Measurements from ENCODE around the gene C22orf31.
"Not testable (repeated sequence)": the region's sequence is repeated elsewhere in the genome, so short reads cannot be mapped to it uniquely, and the experiment has no call there.

Gene C22orf31

DNA sequence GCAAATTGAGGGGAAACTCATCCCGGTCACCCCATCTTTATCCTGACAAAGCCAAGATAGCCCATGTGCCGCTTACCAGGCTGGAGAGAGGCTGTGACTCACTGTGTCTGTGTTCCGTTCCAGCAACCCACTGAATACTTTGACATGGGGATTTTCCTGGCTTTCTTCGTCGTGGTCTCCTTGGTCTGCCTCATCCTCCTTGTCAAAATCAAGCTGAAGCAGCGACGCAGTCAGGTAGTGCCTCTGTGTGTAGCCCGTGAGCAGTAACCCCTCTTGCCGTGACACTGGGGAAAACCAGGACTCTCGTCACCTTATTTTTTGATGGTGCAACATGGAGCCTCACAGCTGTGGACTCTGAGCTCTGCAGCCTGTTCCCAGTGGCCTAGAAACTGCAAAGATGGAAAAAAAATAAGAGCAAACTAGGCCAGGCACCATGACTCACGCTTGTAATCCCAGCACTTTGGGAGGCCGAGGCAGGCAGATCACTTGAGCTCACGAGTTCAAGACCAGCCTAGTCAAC is 16.9 kb downstream of the C22orf31 start:
- no peak for DNase-seq
- peaks cover 0 to 35% (median 12%) of the 10 kb centered on the region in 4 experiments for H3K36me3 ChIP-seq (ENCODE audit: control insufficient read depth in 4 of 4, insufficient read depth in 4 of 4, low read length in 3 of 4)
- H3K27me3 ChIP-seq (replicated peaks in 2 of 5; ENCODE audit: control insufficient read depth in 4 of 5, insufficient read depth in 5 of 5, low read length in 4 of 5), result no peaks in the 10 kb centered on the region
- H3K4me1 ChIP-seq (ENCODE audit: control extremely low read depth in 1 of 4, control insufficient read depth in 4 of 4, insufficient read depth in 4 of 4, low read length in 3 of 4), result peaks cover 4 to 14% (median 13%) of the 10 kb centered on the region in 4 experiments
- no peak overlapping the region for H3K27ac ChIP-seq (ENCODE audit: insufficient read depth in 1 of 2, low read depth in 1 of 2, low read length in 2 of 2, poor library complexity in 1 of 2, severe bottlenecking in 2 of 2)
- WGBS (ENCODE audit: insufficient coverage), result 97% methylated on average over 13 of the region's 13 CpGs
- no peak overlapping the region for H3K4me3 ChIP-seq (ENCODE audit: control insufficient read depth in 1 of 7, extremely low read depth in 1 of 7, insufficient read depth in 4 of 7, low read depth in 2 of 7, low read length in 6 of 7)
- ChIA-PET CTCF (interaction anchor here (0.6 to 1.5 kb wide), 3 partner anchors 187 to 444 kb away, joined by 3 read pairs; no protein-coding TSS in a partner anchor), POLR2A (no interaction called here)
- no peaks in the 10 kb centered on the region for H3K9me3 ChIP-seq (ENCODE audit: control extremely low read depth in 1 of 5, control insufficient read depth in 4 of 5, insufficient read depth in 2 of 5, low read depth in 1 of 5, low read length in 4 of 5)

GRCh38 chr22:29043906-29044575 is 17.6 kb downstream of the C22orf31 start:
- Histone ChIP-seq H3K36me3 (ENCODE audit: control insufficient read depth in 4 of 4, insufficient read depth in 4 of 4, low read length in 3 of 4) (peaks cover 0 to 29% (median 8%) of the 10 kb centered on the region in 4 experiments), H3K9me3 (ENCODE audit: control extremely low read depth in 1 of 5, control insufficient read depth in 4 of 5, insufficient read depth in 2 of 5, low read depth in 1 of 5, low read length in 4 of 5) (no peaks in the 10 kb centered on the region), H3K27me3 (replicated peaks in 2 of 5; ENCODE audit: control insufficient read depth in 4 of 5, insufficient read depth in 5 of 5, low read length in 4 of 5) (no peaks in the 10 kb centered on the region), H3K27ac (ENCODE audit: insufficient read depth in 1 of 2, low read depth in 1 of 2, low read length in 2 of 2, poor library complexity in 1 of 2, severe bottlenecking in 2 of 2) (no peak overlapping the region), H3K4me3 (ENCODE audit: control insufficient read depth in 1 of 7, extremely low read depth in 1 of 7, insufficient read depth in 4 of 7, low read depth in 2 of 7, low read length in 6 of 7) (no peak overlapping the region), H3K4me1 (ENCODE audit: control extremely low read depth in 1 of 4, control insufficient read depth in 4 of 4, insufficient read depth in 4 of 4, low read length in 3 of 4) (peaks cover 4 to 14% (median 13%) of the 10 kb centered on the region in 4 experiments)
- DNase-seq, result no peak
- POLR2A ChIA-PET, result no interaction called here
- 95% methylated on average over 4 of the region's 7 CpGs for WGBS (ENCODE audit: insufficient coverage)
- CTCF ChIA-PET, result interaction anchor here (0.6 to 4.6 kb wide), 4 partner anchors 14 to 444 kb away, joined by 3 to 27 read pairs (median 3); no protein-coding TSS in a partner anchor

GRCh38 chr22:29041408-29041807 is 20.2 kb downstream of the C22orf31 start:
- WGBS (ENCODE audit: insufficient coverage), result 5% methylated on average over 2 of the region's 2 CpGs
- Histone ChIP-seq H3K27ac (ENCODE audit: insufficient read depth in 1 of 2, low read depth in 1 of 2, low read length in 2 of 2, poor library complexity in 1 of 2, severe bottlenecking in 2 of 2) (no peak overlapping the region), H3K9me3 (ENCODE audit: control extremely low read depth in 1 of 5, control insufficient read depth in 4 of 5, insufficient read depth in 2 of 5, low read depth in 1 of 5, low read length in 4 of 5) (no peaks in the 10 kb centered on the region), H3K36me3 (ENCODE audit: control insufficient read depth in 4 of 4, insufficient read depth in 4 of 4, low read length in 3 of 4) (peaks cover 0 to 11% (median 7%) of the 10 kb centered on the region in 4 experiments), H3K4me3 (ENCODE audit: control insufficient read depth in 1 of 7, extremely low read depth in 1 of 7, insufficient read depth in 4 of 7, low read depth in 2 of 7, low read length in 6 of 7) (peak overlapping the region in 1 of 7 experiments; percentile 37), H3K4me1 (ENCODE audit: control extremely low read depth in 1 of 4, control insufficient read depth in 4 of 4, insufficient read depth in 4 of 4, low read length in 3 of 4) (peaks cover 4 to 14% (median 13%) of the 10 kb centered on the region in 4 experiments), H3K27me3 (replicated peaks in 2 of 5; ENCODE audit: control insufficient read depth in 4 of 5, insufficient read depth in 5 of 5, low read length in 4 of 5) (no peaks in the 10 kb centered on the region)
- POLR2A ChIA-PET, result no interaction called here
- CTCF ChIA-PET, result interaction anchor here (0.7 to 4.6 kb wide), 19 partner anchors 9 to 441 kb away, joined by 3 to 27 read pairs (median 5); partner anchors contain the start of gene ZNRF3
- peak; percentile 42 to 77 (median 70) for DNase-seq

- Histone ChIP-seq H3K27me3 (replicated peaks in 2 of 5; ENCODE audit: control insufficient read depth in 4 of 5, insufficient read depth in 5 of 5, low read length in 4 of 5) (no peaks in the 10 kb centered on the region), H3K9me3 (ENCODE audit: control extremely low read depth in 1 of 5, control insufficient read depth in 4 of 5, insufficient read depth in 2 of 5, low read depth in 1 of 5, low read length in 4 of 5) (no peaks in the 10 kb centered on the region), H3K4me1 (ENCODE audit: control extremely low read depth in 1 of 4, control insufficient read depth in 4 of 4, insufficient read depth in 4 of 4, low read length in 3 of 4) (peaks cover 4 to 14% (median 13%) of the 10 kb centered on the region in 4 experiments), H3K27ac (ENCODE audit: insufficient read depth in 1 of 2, low read depth in 1 of 2, low read length in 2 of 2, poor library complexity in 1 of 2, severe bottlenecking in 2 of 2) (no peak overlapping the region), H3K36me3 (ENCODE audit: control insufficient read depth in 4 of 4, insufficient read depth in 4 of 4, low read length in 3 of 4) (peaks cover 0 to 7% (median 4%) of the 10 kb centered on the region in 4 experiments), H3K4me3 (ENCODE audit: control insufficient read depth in 1 of 7, extremely low read depth in 1 of 7, insufficient read depth in 4 of 7, low read depth in 2 of 7, low read length in 6 of 7) (peak overlapping the region in 1 of 7 experiments; percentile 37)
- ChIA-PET POLR2A (no interaction called here), CTCF (interaction anchor here (0.6 to 4.6 kb wide), 29 partner anchors 9 to 445 kb away, joined by 3 to 27 read pairs (median 4); partner anchors contain the start of gene ZNRF3)
- peak; percentile 83 to 91 (median 86) for DNase-seq
- 33% methylated on average over 8 of the region's 9 CpGs for WGBS (ENCODE audit: insufficient coverage)
Measured at GRCh38 chr22:29040385-29041275, 21.0 kb downstream of the C22orf31 start.

GRCh38 chr22:29039684-29040083 is 21.9 kb downstream of the C22orf31 start:
- CTCF ChIA-PET, result interaction anchor here (0.8 to 2.8 kb wide), 16 partner anchors 9 to 439 kb away, joined by 3 to 20 read pairs (median 4); partner anchors contain the start of gene ZNRF3

DNA sequence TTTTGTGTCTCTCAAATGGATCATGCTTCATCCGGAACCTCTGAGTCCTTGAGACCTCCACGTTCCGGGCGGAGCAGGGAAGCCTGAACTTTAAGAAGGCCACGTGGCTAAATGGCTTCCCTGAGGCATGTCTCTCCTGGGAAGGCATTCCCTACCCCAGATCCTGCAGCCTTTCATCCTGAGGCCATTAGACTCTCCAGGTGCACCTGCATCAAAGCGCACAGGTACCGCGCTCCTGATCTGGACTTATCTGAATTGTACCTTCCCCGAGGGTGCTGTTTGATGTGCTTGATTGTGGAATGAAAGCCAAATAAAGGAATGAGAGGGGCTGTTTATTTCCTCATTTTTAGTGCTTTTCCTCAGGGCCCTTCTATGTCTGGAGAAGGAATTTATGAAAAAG is 22.5 kb downstream of the C22orf31 start:
- H3K27me3 ChIP-seq (replicated peaks in 2 of 5; ENCODE audit: control insufficient read depth in 4 of 5, insufficient read depth in 5 of 5, low read length in 4 of 5), result no peaks in the 10 kb centered on the region
- H3K36me3 ChIP-seq (ENCODE audit: control insufficient read depth in 4 of 4, insufficient read depth in 4 of 4, low read length in 3 of 4), result peaks cover 0 to 3% (median 0%) of the 10 kb centered on the region in 4 experiments
- DNase-seq, result no peak
- WGBS (ENCODE audit: insufficient coverage), result 94% methylated on average over 6 of the region's 9 CpGs
- ChIA-PET CTCF (interaction anchor here (0.8 to 2.8 kb wide), 12 partner anchors 9 to 439 kb away, joined by 3 to 20 read pairs (median 3); partner anchors contain the start of gene ZNRF3), POLR2A (no interaction called here)
- no peak overlapping the region for H3K4me3 ChIP-seq (ENCODE audit: control insufficient read depth in 1 of 7, extremely low read depth in 1 of 7, insufficient read depth in 4 of 7, low read depth in 2 of 7, low read length in 6 of 7)
- no peaks in the 10 kb centered on the region for H3K9me3 ChIP-seq (ENCODE audit: control extremely low read depth in 1 of 5, control insufficient read depth in 4 of 5, insufficient read depth in 2 of 5, low read depth in 1 of 5, low read length in 4 of 5)
- H3K4me1 ChIP-seq (ENCODE audit: control extremely low read depth in 1 of 4, control insufficient read depth in 4 of 4, insufficient read depth in 4 of 4, low read length in 3 of 4), result peaks cover 4 to 14% (median 13%) of the 10 kb centered on the region in 4 experiments
- H3K27ac ChIP-seq (ENCODE audit: insufficient read depth in 1 of 2, low read depth in 1 of 2, low read length in 2 of 2, poor library complexity in 1 of 2, severe bottlenecking in 2 of 2), result no peak overlapping the region

More at GRCh38 chr22:29039684-29040083, 21.9 kb downstream of the C22orf31 start:
- H3K9me3 ChIP-seq (ENCODE audit: control extremely low read depth in 1 of 5, control insufficient read depth in 4 of 5, insufficient read depth in 2 of 5, low read depth in 1 of 5, low read length in 4 of 5); H3K4me3 ChIP-seq (ENCODE audit: control insufficient read depth in 1 of 7, extremely low read depth in 1 of 7, insufficient read depth in 4 of 7, low read depth in 2 of 7, low read length in 6 of 7); POLR2A ChIA-PET; H3K36me3 ChIP-seq (ENCODE audit: control insufficient read depth in 4 of 4, insufficient read depth in 4 of 4, low read length in 3 of 4); H3K27me3 ChIP-seq (replicated peaks in 2 of 5; ENCODE audit: control insufficient read depth in 4 of 5, insufficient read depth in 5 of 5, low read length in 4 of 5); H3K27ac ChIP-seq (ENCODE audit: insufficient read depth in 1 of 2, low read depth in 1 of 2, low read length in 2 of 2, poor library complexity in 1 of 2, severe bottlenecking in 2 of 2); DNase-seq: not testable (repeated sequence)
- 100% methylated on average over 1 of the region's 4 CpGs for WGBS (ENCODE audit: insufficient coverage)
- peaks cover 4 to 14% (median 13%) of the 10 kb centered on the region in 4 experiments for H3K4me1 ChIP-seq (ENCODE audit: control extremely low read depth in 1 of 4, control insufficient read depth in 4 of 4, insufficient read depth in 4 of 4, low read length in 3 of 4)
